Sigmoid colon (tissue), 4 donors: ENCODE measurements around the gene HAAO.

ENCODE experiments used
- CTCF ChIP-seq, 4 experiments: fragments of 450-650 bp in 3 of 4; fragments of 200-600 bp in 1 of 4; IDR thresholded peaks; one replicate each; pipeline ENCODE4 v1.5.1; 2016 to 2019; ENCODE audit warnings: antibody characterized with exemption in 4 of 4, mild to moderate bottlenecking in 3 of 4, moderate library complexity in 2 of 4
- POLR2A ChIP-seq, 2 donors: fragments of 450-650 bp; IDR thresholded peaks; one replicate each; pipeline ENCODE4 v1.6.1; 2016; ENCODE audit warnings: antibody characterized with exemption in 2 of 2, mild to moderate bottlenecking in 2 of 2, moderate library complexity in 2 of 2
- POLR2AphosphoS5 ChIP-seq, 4 donors: sonication (generic); formaldehyde crosslinking; IDR thresholded peaks; one replicate each; pipeline ENCODE4 v1.6.1; 2017; ENCODE audit warnings: antibody characterized with exemption in 4 of 4

GRCh38 chr2:42808301-42808700 lies 15.9 kb upstream of the HAAO start:
- no peak for TF ChIP-seq CTCF (IDR thresholded peaks at IDR 0.05)
- TF ChIP-seq POLR2A (IDR thresholded peaks at IDR 0.05), result no peak
- TF ChIP-seq POLR2AphosphoS5 (IDR thresholded peaks at IDR 0.05), result no peak
